Measurements from ENCODE around the gene C10orf88.

DNA sequence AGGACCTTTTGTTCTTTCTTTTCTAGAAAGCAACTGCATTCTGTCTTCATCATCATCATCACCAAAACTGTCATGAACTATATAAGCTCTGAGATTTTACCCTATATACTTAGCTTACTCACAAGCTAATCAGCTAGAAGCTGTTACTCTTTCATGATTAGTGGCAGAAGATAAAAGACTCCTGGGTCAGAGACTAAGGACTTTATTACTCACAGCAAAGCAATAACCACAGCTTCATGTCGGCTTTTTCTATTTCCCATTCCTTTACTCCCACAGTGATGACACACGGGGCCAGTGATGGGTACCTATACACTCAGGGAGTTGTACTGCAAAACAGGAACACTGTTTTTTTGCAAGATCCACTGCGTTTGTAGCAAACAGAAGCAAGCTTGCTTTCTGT is 8.4 kb upstream of the C10orf88 start:
- TF ChIP-seq, protein P1, sequence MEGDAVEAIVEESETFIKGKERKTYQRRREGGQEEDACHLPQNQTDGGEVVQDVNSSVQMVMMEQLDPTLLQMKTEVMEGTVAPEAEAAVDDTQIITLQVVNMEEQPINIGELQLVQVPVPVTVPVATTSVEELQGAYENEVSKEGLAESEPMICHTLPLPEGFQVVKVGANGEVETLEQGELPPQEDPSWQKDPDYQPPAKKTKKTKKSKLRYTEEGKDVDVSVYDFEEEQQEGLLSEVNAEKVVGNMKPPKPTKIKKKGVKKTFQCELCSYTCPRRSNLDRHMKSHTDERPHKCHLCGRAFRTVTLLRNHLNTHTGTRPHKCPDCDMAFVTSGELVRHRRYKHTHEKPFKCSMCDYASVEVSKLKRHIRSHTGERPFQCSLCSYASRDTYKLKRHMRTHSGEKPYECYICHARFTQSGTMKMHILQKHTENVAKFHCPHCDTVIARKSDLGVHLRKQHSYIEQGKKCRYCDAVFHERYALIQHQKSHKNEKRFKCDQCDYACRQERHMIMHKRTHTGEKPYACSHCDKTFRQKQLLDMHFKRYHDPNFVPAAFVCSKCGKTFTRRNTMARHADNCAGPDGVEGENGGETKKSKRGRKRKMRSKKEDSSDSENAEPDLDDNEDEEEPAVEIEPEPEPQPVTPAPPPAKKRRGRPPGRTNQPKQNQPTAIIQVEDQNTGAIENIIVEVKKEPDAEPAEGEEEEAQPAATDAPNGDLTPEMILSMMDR (CRISPR knock-in tag; IDR thresholded peaks at IDR 0.05), result no peak
- TF ChIP-seq ZKSCAN1 (IDR thresholded peaks at IDR 0.05; ENCODE audit: low read length) (no peak), ZBTB49 (CRISPR knock-in tag; IDR thresholded peaks at IDR 0.05; ENCODE audit: borderline replicate concordance) (no peak), ZNF3 (CRISPR knock-in tag; IDR thresholded peaks at IDR 0.05) (no peak), AGO2 (optimal IDR thresholded peaks at IDR 0.05; ENCODE audit: low read depth, low read length) (no peak), FOXM1 (CRISPR knock-in tag; IDR thresholded peaks at IDR 0.05) (no peak), SRF (IDR thresholded peaks at IDR 0.05; ENCODE audit: low read depth, low read length) (no peak)
- TF ChIP-seq, protein P2, sequence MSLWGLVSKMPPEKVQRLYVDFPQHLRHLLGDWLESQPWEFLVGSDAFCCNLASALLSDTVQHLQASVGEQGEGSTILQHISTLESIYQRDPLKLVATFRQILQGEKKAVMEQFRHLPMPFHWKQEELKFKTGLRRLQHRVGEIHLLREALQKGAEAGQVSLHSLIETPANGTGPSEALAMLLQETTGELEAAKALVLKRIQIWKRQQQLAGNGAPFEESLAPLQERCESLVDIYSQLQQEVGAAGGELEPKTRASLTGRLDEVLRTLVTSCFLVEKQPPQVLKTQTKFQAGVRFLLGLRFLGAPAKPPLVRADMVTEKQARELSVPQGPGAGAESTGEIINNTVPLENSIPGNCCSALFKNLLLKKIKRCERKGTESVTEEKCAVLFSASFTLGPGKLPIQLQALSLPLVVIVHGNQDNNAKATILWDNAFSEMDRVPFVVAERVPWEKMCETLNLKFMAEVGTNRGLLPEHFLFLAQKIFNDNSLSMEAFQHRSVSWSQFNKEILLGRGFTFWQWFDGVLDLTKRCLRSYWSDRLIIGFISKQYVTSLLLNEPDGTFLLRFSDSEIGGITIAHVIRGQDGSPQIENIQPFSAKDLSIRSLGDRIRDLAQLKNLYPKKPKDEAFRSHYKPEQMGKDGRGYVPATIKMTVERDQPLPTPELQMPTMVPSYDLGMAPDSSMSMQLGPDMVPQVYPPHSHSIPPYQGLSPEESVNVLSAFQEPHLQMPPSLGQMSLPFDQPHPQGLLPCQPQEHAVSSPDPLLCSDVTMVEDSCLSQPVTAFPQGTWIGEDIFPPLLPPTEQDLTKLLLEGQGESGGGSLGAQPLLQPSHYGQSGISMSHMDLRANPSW (CRISPR knock-in tag; IDR thresholded peaks at IDR 0.05; ENCODE audit: borderline replicate concordance), result no peak
- TF ChIP-seq, protein P3, sequence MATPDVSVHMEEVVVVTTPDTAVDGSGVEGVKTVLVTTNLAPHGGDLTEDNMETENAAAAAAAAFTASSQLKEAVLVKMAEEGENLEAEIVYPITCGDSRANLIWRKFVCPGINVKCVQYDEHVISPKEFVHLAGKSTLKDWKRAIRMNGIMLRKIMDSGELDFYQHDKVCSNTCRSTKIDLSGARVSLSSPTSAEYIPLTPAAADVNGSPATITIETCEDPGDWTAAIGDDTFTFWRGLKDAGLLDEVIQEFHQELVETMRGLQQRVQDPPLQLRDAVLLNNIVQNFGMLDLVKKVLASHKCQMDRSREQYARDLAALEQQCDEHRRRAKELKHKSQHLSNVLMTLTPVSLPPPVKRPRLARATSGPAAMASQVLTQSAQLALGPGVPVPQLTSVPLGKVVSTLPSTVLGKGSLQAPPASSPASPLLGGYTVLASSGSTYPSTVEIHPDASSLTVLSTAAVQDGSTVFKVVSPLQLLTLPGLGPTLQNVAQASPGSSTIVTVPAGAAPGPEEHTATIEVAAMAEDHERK (CRISPR knock-in tag; IDR thresholded peaks at IDR 0.05; ENCODE audit: low read depth), result no peak
- TF ChIP-seq, protein P4, sequence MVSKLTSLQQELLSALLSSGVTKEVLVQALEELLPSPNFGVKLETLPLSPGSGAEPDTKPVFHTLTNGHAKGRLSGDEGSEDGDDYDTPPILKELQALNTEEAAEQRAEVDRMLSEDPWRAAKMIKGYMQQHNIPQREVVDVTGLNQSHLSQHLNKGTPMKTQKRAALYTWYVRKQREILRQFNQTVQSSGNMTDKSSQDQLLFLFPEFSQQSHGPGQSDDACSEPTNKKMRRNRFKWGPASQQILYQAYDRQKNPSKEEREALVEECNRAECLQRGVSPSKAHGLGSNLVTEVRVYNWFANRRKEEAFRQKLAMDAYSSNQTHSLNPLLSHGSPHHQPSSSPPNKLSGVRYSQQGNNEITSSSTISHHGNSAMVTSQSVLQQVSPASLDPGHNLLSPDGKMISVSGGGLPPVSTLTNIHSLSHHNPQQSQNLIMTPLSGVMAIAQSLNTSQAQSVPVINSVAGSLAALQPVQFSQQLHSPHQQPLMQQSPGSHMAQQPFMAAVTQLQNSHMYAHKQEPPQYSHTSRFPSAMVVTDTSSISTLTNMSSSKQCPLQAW (CRISPR knock-in tag; IDR thresholded peaks at IDR 0.05), result no peak

Data from HepG2 (cell line).